ENCODE results near the gene TGFB2. TPM values are rescaled to one million over a fixed set of nuclear protein-coding genes. Genes with fewer than 3 reads are reported as not detected.

Gene TGFB2
- total RNA-seq, 1 experiment from 2014 or later: not detected

DNA sequence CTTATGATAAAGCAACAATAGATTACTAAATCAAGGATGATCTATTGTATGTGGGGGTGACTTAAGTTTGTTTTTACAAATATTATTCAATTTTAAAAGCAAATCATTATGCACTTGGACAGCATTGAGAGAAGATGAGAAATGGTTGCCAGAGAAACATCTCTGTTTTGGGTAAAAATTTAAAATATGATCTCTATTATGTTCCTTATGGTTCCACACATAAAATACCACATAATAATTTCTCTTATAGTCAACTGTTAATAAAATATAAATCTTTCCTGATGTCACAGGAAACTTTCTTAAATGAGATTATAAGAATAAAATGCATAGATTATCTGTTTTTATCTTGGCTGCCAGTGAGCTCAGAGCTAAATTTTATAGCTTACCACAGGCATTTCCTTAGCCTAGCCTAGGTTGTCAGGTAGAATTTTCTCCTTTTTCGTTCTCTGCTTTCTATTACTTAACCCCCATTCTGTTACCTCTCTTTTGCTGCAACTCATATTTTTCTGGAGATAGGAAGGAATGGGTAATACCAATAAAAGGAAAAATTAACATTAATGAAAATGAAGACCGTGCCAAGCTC lies 109.7 kb downstream of the TGFB2 start:
- H4K5ac ChIP-seq (ENCODE audit: insufficient read length, low read depth, low read length): no peak overlapping the region
- H2BK120ac ChIP-seq (ENCODE audit: low read depth, low read length, poor library complexity, severe bottlenecking): no peak overlapping the region
- no peak overlapping the region for H3K56ac ChIP-seq (ENCODE audit: insufficient read length, low read depth, low read length)
- no peaks in the 10 kb centered on the region for H4K20me1 ChIP-seq (ENCODE audit: control insufficient read depth, insufficient read depth, insufficient read length)
- no peak overlapping the region for H3K23ac ChIP-seq (ENCODE audit: insufficient read length, low read depth, low read length)
- H3K27ac Mint-ChIP-seq: no peak overlapping the region
- H3K18ac ChIP-seq (ENCODE audit: insufficient read length, low read depth, low read length): no peak overlapping the region
- no peak overlapping the region for H3K9ac ChIP-seq (ENCODE audit: extremely low read depth, insufficient read length, low read length)
- H3K27ac ChIP-seq (ENCODE audit: insufficient read length, low read depth, low read length): no peak overlapping the region
- no peak overlapping the region for H2BK20ac ChIP-seq (ENCODE audit: low read depth, low read length, poor library complexity, severe bottlenecking)
- H3K27me3 ChIP-seq (ENCODE audit: insufficient read depth, low read length): no peaks in the 10 kb centered on the region
- no peaks in the 10 kb centered on the region; a peak in 1 of 5 replicates for H3K9me3 Mint-ChIP-seq
- no peak overlapping the region for H3T11ph ChIP-seq (ENCODE audit: low read length)
- H3K4me3 Mint-ChIP-seq: no peak overlapping the region
- H3K36me3 Mint-ChIP-seq (ENCODE audit: insufficient read depth in 1 of 3, low read depth in 3 of 3): no peaks in the 10 kb centered on the region
- H2AFZ ChIP-seq (ENCODE audit: low read length): no peak overlapping the region
- DNase-seq: no peak
- H2BK15ac ChIP-seq (ENCODE audit: low read depth, low read length): no peak overlapping the region
- H3K27me3 Mint-ChIP-seq (ENCODE audit: low read depth): no peaks in the 10 kb centered on the region
- no peak overlapping the region for H3K4ac ChIP-seq (ENCODE audit: low read depth, low read length)
- WGBS (ENCODE audit: extremely low coverage, insufficient read length, low lambda C conversion rate): no CpG with 5 or more reads among the region's 2 CpGs
- TF ChIP-seq, protein P1, sequence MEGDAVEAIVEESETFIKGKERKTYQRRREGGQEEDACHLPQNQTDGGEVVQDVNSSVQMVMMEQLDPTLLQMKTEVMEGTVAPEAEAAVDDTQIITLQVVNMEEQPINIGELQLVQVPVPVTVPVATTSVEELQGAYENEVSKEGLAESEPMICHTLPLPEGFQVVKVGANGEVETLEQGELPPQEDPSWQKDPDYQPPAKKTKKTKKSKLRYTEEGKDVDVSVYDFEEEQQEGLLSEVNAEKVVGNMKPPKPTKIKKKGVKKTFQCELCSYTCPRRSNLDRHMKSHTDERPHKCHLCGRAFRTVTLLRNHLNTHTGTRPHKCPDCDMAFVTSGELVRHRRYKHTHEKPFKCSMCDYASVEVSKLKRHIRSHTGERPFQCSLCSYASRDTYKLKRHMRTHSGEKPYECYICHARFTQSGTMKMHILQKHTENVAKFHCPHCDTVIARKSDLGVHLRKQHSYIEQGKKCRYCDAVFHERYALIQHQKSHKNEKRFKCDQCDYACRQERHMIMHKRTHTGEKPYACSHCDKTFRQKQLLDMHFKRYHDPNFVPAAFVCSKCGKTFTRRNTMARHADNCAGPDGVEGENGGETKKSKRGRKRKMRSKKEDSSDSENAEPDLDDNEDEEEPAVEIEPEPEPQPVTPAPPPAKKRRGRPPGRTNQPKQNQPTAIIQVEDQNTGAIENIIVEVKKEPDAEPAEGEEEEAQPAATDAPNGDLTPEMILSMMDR (conservative IDR thresholded peaks at IDR 0.05): no peak
- H4K91ac ChIP-seq (ENCODE audit: insufficient read length, low read depth, low read length): no peak overlapping the region
- no peak overlapping the region for H3K14ac ChIP-seq (ENCODE audit: insufficient read depth, low read length)
- no peak overlapping the region for H2BK5ac ChIP-seq (ENCODE audit: insufficient read length, low read length)
- H2BK12ac ChIP-seq (ENCODE audit: insufficient read length, low read depth, low read length): no peak overlapping the region
- H3K4me1 Mint-ChIP-seq: peaks cover 10 to 14% of the 10 kb centered on the region in 2 experiments
- no peaks in the 10 kb centered on the region for H3K23me2 ChIP-seq (ENCODE audit: insufficient read length, low read depth, low read length, poor library complexity, severe bottlenecking)
- no peaks in the 10 kb centered on the region for H3K9me3 ChIP-seq (ENCODE audit: control insufficient read depth, low read depth, low read length)
- no peak overlapping the region for H4K8ac ChIP-seq (replicated peaks; ENCODE audit: insufficient read length, low read depth, low read length)
- H3K4me1 ChIP-seq (ENCODE audit: insufficient read depth, low read length): peaks cover 3% of the 10 kb centered on the region; the same call in 1 of the 2 replicates
- H3K4me2 ChIP-seq (ENCODE audit: insufficient read depth, insufficient read length, low read length): no peak overlapping the region
- H3K79me1 ChIP-seq (ENCODE audit: insufficient read depth, low read depth, low read length, poor library complexity, severe bottlenecking): no peaks in the 10 kb centered on the region
- no peak overlapping the region for H2AK5ac ChIP-seq (ENCODE audit: insufficient read length, low read length)
- no peaks in the 10 kb centered on the region for H3K79me2 ChIP-seq (ENCODE audit: insufficient read depth, low read length)
